Nephron (organoid): ENCODE measurements around the gene PIAS1.

ENCODE experiments used
- H3K27ac Mint-ChIP-seq, 3 experiments: 2 replicates each; pipeline ENCODE4 v1.8.0; 2020; ENCODE audit warnings: mixed read lengths in 3 of 3, mild to moderate bottlenecking in 2 of 3, moderate library complexity in 1 of 3
- H3K27me3 Mint-ChIP-seq: 2 replicates; pipeline ENCODE4 v1.8.0; 2021; ENCODE audit warnings: low read depth, mild to moderate bottlenecking, moderate library complexity, mixed read lengths
- H3K36me3 Mint-ChIP-seq: 2 replicates; pipeline ENCODE4 v1.8.0; 2020; ENCODE audit warnings: low read depth, mixed read lengths
- H3K4me1 Mint-ChIP-seq: 2 replicates; pipeline ENCODE4 v1.8.0; 2020; ENCODE audit warnings: mixed read lengths
- H3K4me3 Mint-ChIP-seq, 3 experiments: 2 replicates each; pipeline ENCODE4 v1.8.0; 2020; ENCODE audit warnings: mild to moderate bottlenecking in 3 of 3, mixed read lengths in 3 of 3, moderate library complexity in 2 of 3
- H3K9me3 Mint-ChIP-seq: 2 replicates; pipeline ENCODE4 v1.8.0; 2020; ENCODE audit warnings: mixed read lengths
- CTCF ChIP-seq, 3 experiments: fragments of 200-600 bp; sonication (generic); IDR thresholded peaks; one replicate each; pipeline ENCODE4 v1.5.0; 2021; ENCODE audit warnings: antibody characterized with exemption in 3 of 3; ENCODE audit not compliant: unreplicated experiment in 3 of 3

Gene PIAS1

GRCh38 chr15:68186671-68187397 is 132.7 kb downstream of the PIAS1 start:
- no peaks in the 10 kb centered on the region for H3K27me3 Mint-ChIP-seq
- H3K36me3 Mint-ChIP-seq = peaks cover 65% of the 10 kb centered on the region
- no peak overlapping the region for H3K4me3 Mint-ChIP-seq
- H3K9me3 Mint-ChIP-seq = no peaks in the 10 kb centered on the region
- no peak for TF ChIP-seq CTCF (IDR thresholded peaks at IDR 0.05; ENCODE audit: unreplicated experiment in 3 of 3)
- peaks cover 26% of the 10 kb centered on the region for H3K4me1 Mint-ChIP-seq
- peak overlapping the region in 1 of 3 experiments; percentile 84 for H3K27ac Mint-ChIP-seq

- Mint-ChIP-seq H3K36me3 (peaks cover 67% of the 10 kb centered on the region), H3K27ac (peak overlapping the region; percentile 57 to 89 (median 84)), H3K9me3 (no peaks in the 10 kb centered on the region), H3K27me3 (no peaks in the 10 kb centered on the region), H3K4me3 (peak overlapping the region in 2 of 3 experiments; percentile 45 to 71), H3K4me1 (peaks cover 26% of the 10 kb centered on the region)
- TF ChIP-seq CTCF (IDR thresholded peaks at IDR 0.05; ENCODE audit: unreplicated experiment in 3 of 3) = no peak
Observed at GRCh38 chr15:68187559-68187958, 133.4 kb downstream of the PIAS1 start.

- Mint-ChIP-seq H3K4me3 (peak overlapping the region in 1 of 3 experiments; percentile 60), H3K27ac (peak overlapping the region; percentile 14 to 84 (median 58)), H3K27me3 (no peaks in the 10 kb centered on the region), H3K4me1 (peaks cover 26% of the 10 kb centered on the region), H3K36me3 (peaks cover 69% of the 10 kb centered on the region), H3K9me3 (no peaks in the 10 kb centered on the region)
- TF ChIP-seq CTCF (IDR thresholded peaks at IDR 0.05; ENCODE audit: unreplicated experiment in 3 of 3) = no peak
Observed at GRCh38 chr15:68188647-68189046, 134.5 kb downstream of the PIAS1 start.

GRCh38 chr15:68190048-68190447 is 135.9 kb downstream of the PIAS1 start:
- H3K36me3 Mint-ChIP-seq = peaks cover 67% of the 10 kb centered on the region
- H3K9me3 Mint-ChIP-seq = no peaks in the 10 kb centered on the region
- H3K27ac Mint-ChIP-seq = peak overlapping the region in 2 of 3 experiments; percentile 1 to 9
- peaks cover 28% of the 10 kb centered on the region for H3K4me1 Mint-ChIP-seq
- no peaks in the 10 kb centered on the region for H3K27me3 Mint-ChIP-seq
- no peak for TF ChIP-seq CTCF (IDR thresholded peaks at IDR 0.05; ENCODE audit: unreplicated experiment in 3 of 3)
- no peak overlapping the region for H3K4me3 Mint-ChIP-seq

- Mint-ChIP-seq H3K4me3 (no peak overlapping the region), H3K9me3 (no peaks in the 10 kb centered on the region), H3K36me3 (peaks cover 65% of the 10 kb centered on the region), H3K4me1 (peaks cover 36% of the 10 kb centered on the region), H3K27ac (no peak overlapping the region), H3K27me3 (no peaks in the 10 kb centered on the region)
- TF ChIP-seq CTCF (IDR thresholded peaks at IDR 0.05; ENCODE audit: unreplicated experiment in 3 of 3) = no peak
Observed at GRCh38 chr15:68191555-68191954, 137.4 kb downstream of the PIAS1 start.

- no peak overlapping the region for H3K4me3 Mint-ChIP-seq
- peaks cover 66% of the 10 kb centered on the region for H3K36me3 Mint-ChIP-seq
- no peak for TF ChIP-seq CTCF (IDR thresholded peaks at IDR 0.05; ENCODE audit: unreplicated experiment in 3 of 3)
- H3K27ac Mint-ChIP-seq = no peak overlapping the region
- no peaks in the 10 kb centered on the region for H3K9me3 Mint-ChIP-seq
- no peaks in the 10 kb centered on the region for H3K27me3 Mint-ChIP-seq
- H3K4me1 Mint-ChIP-seq = peaks cover 40% of the 10 kb centered on the region
Observed at GRCh38 chr15:68192117-68192516, 138.0 kb downstream of the PIAS1 start.
